ENCODE data around the gene CWC15. TPM values are rescaled to one million over a fixed set of nuclear protein-coding genes. Genes with fewer than 3 reads are reported as not detected.

Gene CWC15
- total and polyA plus RNA-seq, 9 of the 15 experiments (the other 6 are each of a cell fraction or from before 2014, with no cell fraction given): 47.3 to 168 (median 89.2) TPM

DNA sequence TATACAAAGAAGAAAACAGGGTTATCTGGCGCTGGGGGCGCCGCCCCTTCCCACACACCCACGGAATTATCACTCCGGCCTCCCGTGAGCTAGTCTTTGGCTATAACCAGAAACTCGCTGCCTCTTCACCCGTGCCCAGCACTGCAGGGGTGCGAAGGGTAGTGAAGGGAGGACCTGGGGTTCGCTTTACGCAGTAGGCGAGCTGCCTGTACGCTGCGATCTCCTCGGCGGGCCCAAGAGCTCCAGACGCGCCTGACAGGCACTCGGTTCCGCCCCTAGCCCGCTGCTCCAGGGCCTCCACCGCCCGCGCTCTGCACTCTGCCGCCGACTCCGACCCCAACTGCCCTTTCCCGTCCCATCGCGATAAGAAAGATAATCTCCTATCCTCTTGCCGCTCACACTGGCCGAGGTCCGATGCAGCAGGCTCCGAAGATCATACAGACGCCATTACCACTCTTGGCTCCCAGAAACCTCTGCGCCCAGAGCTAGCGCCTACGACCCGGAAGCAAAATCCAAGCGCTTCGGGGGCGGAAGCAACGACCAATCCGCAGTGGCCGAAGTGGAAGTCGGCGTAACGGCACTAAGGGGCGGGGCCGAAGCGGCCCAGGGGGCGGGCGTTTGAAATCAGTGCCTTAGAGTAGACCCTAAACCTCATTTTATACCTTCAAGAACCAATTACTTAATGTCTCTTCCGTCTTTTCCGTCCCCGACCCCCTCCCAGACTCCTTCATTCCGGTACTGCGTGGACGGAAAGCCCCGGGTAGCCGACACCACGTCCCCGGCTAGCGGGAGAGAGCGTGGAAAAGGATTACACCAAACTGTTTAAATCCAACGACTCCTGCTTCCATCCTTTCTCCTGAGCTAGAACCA is at the start of gene CWC15, which contains the start of gene KDM4D (continued):
- TF ChIP-seq KDM4B (IDR thresholded peaks at IDR 0.05; ENCODE audit: borderline replicate concordance in 2 of 2, low read depth in 1 of 2): peak in 1 of 2 experiments; percentile 84; a peak in 1 of 4 replicates
- no peak for TF ChIP-seq ZZZ3 (IDR thresholded peaks at IDR 0.05)
- TF ChIP-seq RBBP5 (IDR thresholded peaks at IDR 0.05; ENCODE audit: borderline replicate concordance, insufficient read depth, low read length, poor library complexity, severe bottlenecking): peak; percentile 94
- peak; percentile 72 for TF ChIP-seq POLR2H (tag; IDR thresholded peaks at IDR 0.05; ENCODE audit: low read depth)
- peak; percentile 41 for TF ChIP-seq JUND (IDR thresholded peaks at IDR 0.05; ENCODE audit: borderline replicate concordance, low read depth, low read length)
- TF ChIP-seq JUND (tag; IDR thresholded peaks at IDR 0.05; ENCODE audit: borderline replicate concordance, low read depth, low read length): no peak
- 0 out of 2 replicates have a peak, but pooled peaks have one; percentile 27 for TF ChIP-seq GTF2F1 (IDR thresholded peaks at IDR 0.05; ENCODE audit: low read depth, low read length)
- TF ChIP-seq TEAD4 (IDR thresholded peaks at IDR 0.05; ENCODE audit: low read length): peak; percentile 23; the same call in 1 of the 2 replicates
- no peak for TF ChIP-seq TEAD4 (CRISPR knock-in tag; IDR thresholded peaks at IDR 0.05; ENCODE audit: borderline replicate concordance)
- TF ChIP-seq GTF2E2 (tag; IDR thresholded peaks at IDR 0.05): peak; percentile 38; the same call in 1 of the 2 replicates
- TF ChIP-seq ZBTB7A (IDR thresholded peaks at IDR 0.05; ENCODE audit: borderline replicate concordance, control insufficient read depth, low read depth, low read length): peak; percentile 79
- 0 out of 2 replicates have a peak, but pooled peaks have one; percentile 53 for TF ChIP-seq BRD4 (IDR thresholded peaks at IDR 0.05)
- TF ChIP-seq CREM (IDR thresholded peaks at IDR 0.05; ENCODE audit: low read depth): peak; percentile 81
- TF ChIP-seq, protein P1, sequence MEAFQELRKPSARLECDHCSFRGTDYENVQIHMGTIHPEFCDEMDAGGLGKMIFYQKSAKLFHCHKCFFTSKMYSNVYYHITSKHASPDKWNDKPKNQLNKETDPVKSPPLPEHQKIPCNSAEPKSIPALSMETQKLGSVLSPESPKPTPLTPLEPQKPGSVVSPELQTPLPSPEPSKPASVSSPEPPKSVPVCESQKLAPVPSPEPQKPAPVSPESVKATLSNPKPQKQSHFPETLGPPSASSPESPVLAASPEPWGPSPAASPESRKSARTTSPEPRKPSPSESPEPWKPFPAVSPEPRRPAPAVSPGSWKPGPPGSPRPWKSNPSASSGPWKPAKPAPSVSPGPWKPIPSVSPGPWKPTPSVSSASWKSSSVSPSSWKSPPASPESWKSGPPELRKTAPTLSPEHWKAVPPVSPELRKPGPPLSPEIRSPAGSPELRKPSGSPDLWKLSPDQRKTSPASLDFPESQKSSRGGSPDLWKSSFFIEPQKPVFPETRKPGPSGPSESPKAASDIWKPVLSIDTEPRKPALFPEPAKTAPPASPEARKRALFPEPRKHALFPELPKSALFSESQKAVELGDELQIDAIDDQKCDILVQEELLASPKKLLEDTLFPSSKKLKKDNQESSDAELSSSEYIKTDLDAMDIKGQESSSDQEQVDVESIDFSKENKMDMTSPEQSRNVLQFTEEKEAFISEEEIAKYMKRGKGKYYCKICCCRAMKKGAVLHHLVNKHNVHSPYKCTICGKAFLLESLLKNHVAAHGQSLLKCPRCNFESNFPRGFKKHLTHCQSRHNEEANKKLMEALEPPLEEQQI (IDR thresholded peaks at IDR 0.05): 0 out of 2 replicates have a peak, but pooled peaks have one; percentile 24
- no peak for TF ChIP-seq ZNF79 (CRISPR knock-in tag; IDR thresholded peaks at IDR 0.05; ENCODE audit: low read depth)
- TF ChIP-seq RBM39 (optimal IDR thresholded peaks at IDR 0.05; ENCODE audit: low read depth, low read length): no peak
- TF ChIP-seq HCFC1 (IDR thresholded peaks at IDR 0.05; ENCODE audit: low read depth, low read length): peak; percentile 80
- TF ChIP-seq ESRRA (IDR thresholded peaks at IDR 0.05; ENCODE audit: borderline replicate concordance, low read depth): peak; percentile 35; the same call in 1 of the 2 replicates
- peak; percentile 27; the same call in 1 of the 2 replicates for TF ChIP-seq EP300 (IDR thresholded peaks at IDR 0.05; ENCODE audit: low read length)
